ENCODE measurements around the gene RPTOR. TPM values are rescaled to one million over a fixed set of nuclear protein-coding genes. Genes with fewer than 3 reads are reported as not detected.
A peak's percentile ranks its signal among the peaks of the same experiment; 100 is the strongest.

The RPTOR gene
- total and polyA plus RNA-seq, 12 donors: 7.9 to 30.3 (median 25.6) TPM

- Histone ChIP-seq H3K27me3 (peaks cover 0 to 27% (median 18%) of the 10 kb centered on the region in 7 donors), H3K4me3 (no peak overlapping the region), H3K36me3 (no peaks in the 10 kb centered on the region), H3K4me1 (peaks cover 3 to 21% (median 15%) of the 10 kb centered on the region in 9 donors), H3K27ac (no peak overlapping the region), H3K9me3 (no peaks in the 10 kb centered on the region)
- no peak for TF ChIP-seq CTCF (IDR thresholded peaks at IDR 0.05)
- WGBS, 2 donors: 66 to 67% methylated on average over 17 of the region's 17 CpGs
- intact Hi-C loops (cut with DNase I): loop anchor here (1.0 to 10.0 kb wide), 8 partner anchors 115 to 557 kb away; no protein-coding TSS in a partner anchor
- ATAC-seq (peak in 2 of 8 donors; percentile 4 to 6), DNase-seq (peak in 1 of 2 donors; percentile 9)
Measured at GRCh38 chr17:80981929-80982425, 437.3 kb downstream of the RPTOR start.

DNA sequence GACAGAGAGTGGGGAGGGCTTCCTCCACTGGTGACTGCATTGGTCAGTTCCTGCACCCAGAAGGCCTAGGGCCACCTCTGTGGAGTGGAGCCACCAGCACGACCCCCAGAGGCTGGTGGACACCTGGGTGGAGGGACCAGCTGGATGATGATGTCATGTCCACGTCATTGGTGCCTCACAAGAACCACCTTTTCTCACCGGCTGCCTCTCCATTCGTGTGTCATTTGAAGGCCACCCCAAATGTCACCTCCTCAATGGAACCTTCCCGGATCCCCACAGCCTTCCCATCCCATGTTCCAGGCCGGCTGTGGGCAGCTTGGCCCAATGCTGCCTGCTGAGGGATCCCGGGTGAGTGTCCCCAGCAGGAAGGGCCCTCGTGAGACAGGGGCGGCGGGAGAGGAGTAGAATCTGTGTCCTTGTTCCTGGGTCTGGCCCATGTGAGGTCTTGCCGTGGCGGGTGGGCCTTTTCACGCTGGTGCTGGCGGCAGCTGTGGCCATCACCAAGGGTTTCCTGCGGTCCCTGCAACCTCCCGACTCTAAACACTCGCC, 437.9 kb downstream of the RPTOR start:
- 81 to 85% methylated on average over 17 of the region's 17 CpGs for WGBS, 2 donors
- Histone ChIP-seq H3K4me1 (peaks cover 3 to 22% (median 15%) of the 10 kb centered on the region in 9 donors), H3K9me3 (no peaks in the 10 kb centered on the region), H3K36me3 (no peaks in the 10 kb centered on the region), H3K27ac (no peak overlapping the region), H3K27me3 (peaks cover 0 to 27% (median 18%) of the 10 kb centered on the region in 7 donors), H3K4me3 (no peak overlapping the region)
- DNase-seq (no peak), ATAC-seq (no peak)
- TF ChIP-seq CTCF (IDR thresholded peaks at IDR 0.05): no peak
- intact Hi-C loops (cut with DNase I): loop anchor here in 6 of 10 donors (5.0 to 10.0 kb wide), 4 partner anchors 115 to 555 kb away; no protein-coding TSS in a partner anchor

GRCh38 chr17:80983545-80983944, 438.9 kb downstream of the RPTOR start:
- TF ChIP-seq CTCF (IDR thresholded peaks at IDR 0.05): no peak
- H3K4me1 ChIP-seq: peaks cover 3 to 29% (median 15%) of the 10 kb centered on the region in 9 donors

DNA sequence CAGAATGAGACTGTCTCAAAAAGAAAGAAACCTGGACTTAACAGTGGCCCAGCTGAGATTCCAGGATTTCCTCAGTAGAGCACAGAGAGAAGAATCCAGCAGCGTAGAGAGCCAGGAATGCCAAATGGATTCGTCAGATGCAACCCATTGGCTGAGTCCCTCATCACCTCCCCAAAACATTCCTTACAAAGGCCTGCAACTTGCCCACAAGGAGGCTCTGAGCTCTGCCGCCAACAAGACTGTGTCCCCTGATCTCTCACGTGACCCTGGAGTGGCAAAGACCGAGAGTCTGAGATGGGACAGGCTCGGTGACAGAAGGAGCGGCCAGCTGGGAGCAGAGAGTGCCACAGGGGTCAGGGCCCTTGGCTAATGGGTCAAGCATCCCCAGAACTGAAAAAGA, 440.1 kb downstream of the RPTOR start:
- ATAC-seq (peak in 4 of 8 donors; percentile 4 to 58 (median 20)), DNase-seq (no peak)
- intact Hi-C loops (cut with DNase I): loop anchor here in 7 of 10 donors (5.0 to 10.0 kb wide), 5 partner anchors 113 to 557 kb away; no protein-coding TSS in a partner anchor
- TF ChIP-seq CTCF (IDR thresholded peaks at IDR 0.05): peak in 1 of 9 donors; percentile 12
- H3K4me1 ChIP-seq: peaks cover 5 to 35% (median 15%) of the 10 kb centered on the region in 9 donors
- peaks cover 0 to 31% (median 12%) of the 10 kb centered on the region in 7 donors for H3K27me3 ChIP-seq
- no peak overlapping the region for H3K4me3 ChIP-seq
- no peaks in the 10 kb centered on the region for H3K9me3 ChIP-seq
- WGBS, 2 donors: 33 to 41% methylated on average over 7 of the region's 7 CpGs
- peak overlapping the region in 1 of 10 donors; percentile 12 for H3K27ac ChIP-seq
- H3K36me3 ChIP-seq: no peaks in the 10 kb centered on the region

More at GRCh38 chr17:80983545-80983944, 438.9 kb downstream of the RPTOR start:
- Histone ChIP-seq H3K27me3 (peaks cover 0 to 27% (median 18%) of the 10 kb centered on the region in 7 donors), H3K9me3 (no peaks in the 10 kb centered on the region), H3K27ac (no peak overlapping the region), H3K4me3 (no peak overlapping the region), H3K36me3 (no peaks in the 10 kb centered on the region)
- intact Hi-C loops (cut with DNase I): loop anchor here in 6 of 10 donors (5.0 to 10.0 kb wide), 4 partner anchors 116 to 556 kb away; no protein-coding TSS in a partner anchor
- ATAC-seq: no peak
- 72 to 74% methylated on average over 17 of the region's 17 CpGs for WGBS, 2 donors
- no peak for DNase-seq
